ENCODE data around the gene DCLK1. TPM values are rescaled to one million over a fixed set of nuclear protein-coding genes. Genes with fewer than 3 reads are reported as not detected.

The DCLK1 gene
- total and polyA plus RNA-seq, 9 donors: 3.3 to 37.0 (median 20.7) TPM

DNA sequence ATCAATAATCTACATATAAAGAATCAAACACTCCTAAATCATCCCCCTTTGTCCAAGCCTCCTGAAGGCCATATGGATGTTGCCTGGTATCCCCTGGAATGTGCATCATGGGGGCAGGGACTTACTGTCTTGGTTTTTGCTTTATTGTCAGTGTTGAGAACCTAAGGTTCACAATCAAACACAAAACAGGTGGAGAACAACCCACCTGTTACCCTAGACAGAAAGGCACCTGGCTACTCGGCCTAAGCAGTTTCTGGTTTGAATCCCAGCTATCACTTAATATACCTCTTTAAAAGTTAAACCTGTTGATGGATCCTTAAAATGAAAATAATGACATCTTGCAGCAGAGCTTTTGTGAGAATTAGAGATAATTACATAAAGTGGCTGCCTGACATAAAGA lies 68.9 kb downstream of the DCLK1 start:
- TF ChIP-seq, protein P1, sequence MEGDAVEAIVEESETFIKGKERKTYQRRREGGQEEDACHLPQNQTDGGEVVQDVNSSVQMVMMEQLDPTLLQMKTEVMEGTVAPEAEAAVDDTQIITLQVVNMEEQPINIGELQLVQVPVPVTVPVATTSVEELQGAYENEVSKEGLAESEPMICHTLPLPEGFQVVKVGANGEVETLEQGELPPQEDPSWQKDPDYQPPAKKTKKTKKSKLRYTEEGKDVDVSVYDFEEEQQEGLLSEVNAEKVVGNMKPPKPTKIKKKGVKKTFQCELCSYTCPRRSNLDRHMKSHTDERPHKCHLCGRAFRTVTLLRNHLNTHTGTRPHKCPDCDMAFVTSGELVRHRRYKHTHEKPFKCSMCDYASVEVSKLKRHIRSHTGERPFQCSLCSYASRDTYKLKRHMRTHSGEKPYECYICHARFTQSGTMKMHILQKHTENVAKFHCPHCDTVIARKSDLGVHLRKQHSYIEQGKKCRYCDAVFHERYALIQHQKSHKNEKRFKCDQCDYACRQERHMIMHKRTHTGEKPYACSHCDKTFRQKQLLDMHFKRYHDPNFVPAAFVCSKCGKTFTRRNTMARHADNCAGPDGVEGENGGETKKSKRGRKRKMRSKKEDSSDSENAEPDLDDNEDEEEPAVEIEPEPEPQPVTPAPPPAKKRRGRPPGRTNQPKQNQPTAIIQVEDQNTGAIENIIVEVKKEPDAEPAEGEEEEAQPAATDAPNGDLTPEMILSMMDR (IDR thresholded peaks at IDR 0.05): no peak
- TF ChIP-seq POLR2A (IDR thresholded peaks at IDR 0.05) (no peak), EP300 (IDR thresholded peaks at IDR 0.05) (no peak)
- DNase-seq: no peak
- intact Hi-C loops (cut with DNase I): no loop called here
- no peaks in the 10 kb centered on the region for H3K27me3 ChIP-seq
- WGBS, 3 donors: 83 to 92% (median 90%) methylated on average over 1 of the region's 1 CpG
- H3K36me3 ChIP-seq: no peaks in the 10 kb centered on the region
- H3K4me1 ChIP-seq (ENCODE audit: insufficient read depth): peaks cover 4% of the 10 kb centered on the region
- peak overlapping the region in 1 of 2 donors; percentile 60 for H3K27ac ChIP-seq
- H3K9me3 ChIP-seq: no peaks in the 10 kb centered on the region
- no peak overlapping the region for H3K4me3 ChIP-seq

DNA sequence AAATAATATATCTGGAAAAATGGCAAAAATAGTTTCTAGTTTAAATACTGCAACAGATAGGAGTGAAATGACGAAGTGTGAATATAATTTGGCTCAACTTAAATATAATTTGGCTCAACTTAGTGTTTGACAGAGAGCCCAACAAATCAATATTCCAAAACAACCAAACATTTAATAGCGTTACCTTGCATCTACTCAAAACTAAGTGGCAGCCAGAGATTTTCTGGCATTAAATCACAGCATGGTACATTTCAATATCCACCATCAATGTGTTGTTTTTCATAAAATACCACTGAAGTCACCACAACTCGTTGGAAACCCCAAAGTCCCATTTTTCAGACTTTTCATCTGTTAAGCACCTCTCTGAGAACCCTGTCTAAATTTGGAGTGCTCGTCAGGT lies 69.6 kb downstream of the DCLK1 start:
- WGBS, 3 donors: 34 to 36% (median 36%) methylated on average over 4 of the region's 4 CpGs
- Histone ChIP-seq H3K27ac (peak overlapping the region in 1 of 2 donors; percentile 60), H3K9me3 (no peaks in the 10 kb centered on the region), H3K4me3 (no peak overlapping the region), H3K27me3 (no peaks in the 10 kb centered on the region), H3K4me1 (ENCODE audit: insufficient read depth) (peaks cover 4% of the 10 kb centered on the region), H3K36me3 (no peaks in the 10 kb centered on the region)
- TF ChIP-seq, protein P1 (IDR thresholded peaks at IDR 0.05): no peak
- no peak for TF ChIP-seq EP300 (IDR thresholded peaks at IDR 0.05)
- no peak for DNase-seq
- intact Hi-C loops (cut with DNase I): no loop called here

DNA sequence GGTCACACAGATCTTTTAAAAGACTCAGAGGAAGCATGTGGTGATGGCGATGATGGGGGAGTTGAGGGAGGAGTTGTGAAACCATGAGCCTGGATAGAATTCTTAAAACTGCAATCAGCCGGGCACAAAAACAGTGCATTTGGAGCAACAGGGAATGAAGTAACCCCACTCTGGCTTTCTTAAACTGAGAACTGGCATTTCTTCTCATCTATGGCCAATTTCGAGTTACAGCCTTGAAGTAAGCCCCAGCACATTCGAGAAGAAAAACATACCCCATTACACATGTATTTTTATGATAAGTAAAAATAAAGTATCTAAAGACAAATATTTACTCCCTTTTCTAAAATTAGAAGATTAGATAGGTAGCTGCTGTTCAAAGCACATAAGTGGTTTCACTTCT lies 70.1 kb downstream of the DCLK1 start:
- Histone ChIP-seq H3K4me1 (ENCODE audit: insufficient read depth) (peaks cover 4% of the 10 kb centered on the region), H3K36me3 (no peaks in the 10 kb centered on the region), H3K27ac (peak overlapping the region in 1 of 2 donors; percentile 60), H3K4me3 (no peak overlapping the region), H3K27me3 (no peaks in the 10 kb centered on the region), H3K9me3 (no peaks in the 10 kb centered on the region)
- TF ChIP-seq, protein P1 (IDR thresholded peaks at IDR 0.05): no peak
- TF ChIP-seq EP300 (IDR thresholded peaks at IDR 0.05): no peak
- no peak for TF ChIP-seq POLR2A (IDR thresholded peaks at IDR 0.05)
- WGBS, 3 donors: 4 to 14% (median 10%) methylated on average over 4 of the region's 4 CpGs
- intact Hi-C loops (cut with DNase I): no loop called here
- peak in 3 of 5 donors; percentile 23 to 32 (median 26) for DNase-seq

DNA sequence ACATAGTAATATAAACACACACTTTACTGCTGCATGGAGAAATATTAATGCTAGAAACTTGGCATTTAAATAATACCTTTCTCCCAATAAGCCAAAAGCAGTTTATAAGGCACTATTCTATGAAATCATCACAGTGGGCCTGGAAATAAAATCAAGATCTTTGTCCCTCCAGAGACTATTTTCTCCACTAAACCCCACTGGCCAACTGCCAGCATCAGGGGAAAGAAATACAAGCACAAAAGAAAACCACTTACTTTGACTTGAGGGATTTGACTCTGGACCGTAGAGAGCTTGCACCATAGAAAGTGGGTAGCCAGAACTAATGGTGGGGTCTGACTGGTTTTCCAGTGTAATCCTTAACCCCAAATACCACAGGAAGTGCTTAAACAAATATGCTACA lies 71.9 kb downstream of the DCLK1 start:
- peak in 3 of 5 donors; percentile 13 to 55 (median 24) for DNase-seq
- no peaks in the 10 kb centered on the region for H3K36me3 ChIP-seq
- intact Hi-C loops (cut with DNase I): loop anchor here in 1 of 4 donors (10.0 kb wide), 2 partner anchors 65 to 75 kb away; partner anchors contain the start of gene DCLK1
- 82 to 86% (median 83%) methylated on average over 1 of the region's 1 CpG for WGBS, 3 donors
- no peaks in the 10 kb centered on the region for H3K9me3 ChIP-seq
- H3K4me1 ChIP-seq (ENCODE audit: insufficient read depth): peaks cover 4% of the 10 kb centered on the region
- TF ChIP-seq, protein P1 (IDR thresholded peaks at IDR 0.05): no peak
- no peak for TF ChIP-seq EP300 (IDR thresholded peaks at IDR 0.05)
- no peak for TF ChIP-seq POLR2A (IDR thresholded peaks at IDR 0.05)
- H3K27me3 ChIP-seq: no peaks in the 10 kb centered on the region
- no peak overlapping the region for H3K4me3 ChIP-seq
- no peak overlapping the region for H3K27ac ChIP-seq
